ENCODE measurements around the gene EPB41L2.
"Not testable (repeated sequence)": the region's sequence is repeated elsewhere in the genome, so short reads cannot be mapped to it uniquely, and the experiment has no call there.

Gene EPB41L2

DNA sequence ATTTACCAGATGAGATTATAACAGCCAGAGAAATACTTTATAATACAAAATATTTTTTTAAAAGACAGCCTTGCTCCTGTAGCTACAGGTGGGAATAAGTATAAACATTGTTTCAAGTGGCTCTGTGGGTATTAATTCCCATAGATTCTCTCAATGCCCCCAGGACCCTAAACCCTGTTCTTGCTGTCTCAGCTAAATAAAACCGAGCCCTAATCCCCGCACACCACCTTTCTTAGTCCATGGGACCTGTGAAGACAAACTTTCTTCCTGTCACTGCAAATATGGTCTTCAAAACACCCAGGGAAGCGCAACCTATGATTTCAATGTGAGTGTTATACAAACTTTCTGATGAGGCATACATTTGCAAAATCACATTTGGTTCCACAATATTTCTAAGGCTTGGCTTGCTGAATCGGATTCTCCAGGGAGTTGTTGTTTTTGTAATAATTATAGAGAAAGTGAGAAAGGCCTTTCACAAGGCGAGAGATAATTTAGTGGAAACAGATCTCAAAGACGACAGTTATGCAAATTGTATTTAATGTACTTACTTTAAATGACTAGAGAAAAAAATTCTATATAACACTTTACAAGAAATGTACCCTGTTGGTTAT, 224.7 kb downstream of the EPB41L2 start:
- DNase-seq (ENCODE audit: low read depth), result no peak

DNA sequence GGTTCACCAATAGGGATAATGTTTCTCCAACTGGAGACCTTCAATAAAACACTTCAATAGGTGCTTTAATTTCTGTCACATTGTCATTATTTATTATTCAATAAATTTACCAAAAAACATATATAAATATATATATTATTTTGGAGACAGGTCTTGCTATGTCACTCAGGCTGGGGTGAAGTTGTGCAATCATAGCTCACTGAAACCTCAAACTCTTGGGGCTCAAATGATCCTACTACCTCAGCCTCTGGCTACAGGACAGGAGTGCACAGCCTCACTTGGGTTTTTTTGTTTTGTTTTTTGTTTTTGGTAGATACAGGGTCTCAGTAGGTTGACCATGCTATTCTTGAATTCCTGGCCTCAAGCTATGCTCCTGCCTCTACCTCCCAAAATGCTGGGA, 226.0 kb downstream of the EPB41L2 start:
- no peak for DNase-seq (ENCODE audit: low read depth)

DNA sequence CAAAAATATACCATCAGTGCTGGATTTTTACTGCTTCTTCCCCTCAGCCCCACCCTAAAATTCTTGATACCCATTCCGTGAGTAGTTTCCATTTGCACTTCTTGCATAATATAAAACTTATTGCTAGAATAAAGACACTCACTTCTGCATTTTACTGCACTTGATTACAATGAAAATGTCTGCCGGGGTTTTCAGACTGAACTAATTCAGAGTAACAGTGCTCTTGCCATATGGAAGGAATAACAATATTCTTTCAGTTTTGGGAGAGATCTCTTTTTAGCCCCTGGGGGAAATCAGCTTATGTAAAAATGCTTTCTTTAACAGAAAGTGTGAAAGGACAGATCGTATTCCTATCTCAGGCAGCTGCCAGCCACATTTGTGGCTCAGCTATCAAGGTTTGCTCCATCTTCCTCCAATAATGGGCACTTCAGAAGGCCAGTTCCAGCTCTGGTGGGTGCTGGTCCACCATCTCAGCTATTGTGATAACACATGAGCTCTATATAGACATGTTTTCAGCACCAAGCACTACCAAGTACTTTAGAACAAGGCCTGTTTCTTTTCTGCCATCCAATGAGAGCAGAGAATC, 226.9 kb downstream of the EPB41L2 start:
- DNase-seq (ENCODE audit: low read depth), result no peak

DNA sequence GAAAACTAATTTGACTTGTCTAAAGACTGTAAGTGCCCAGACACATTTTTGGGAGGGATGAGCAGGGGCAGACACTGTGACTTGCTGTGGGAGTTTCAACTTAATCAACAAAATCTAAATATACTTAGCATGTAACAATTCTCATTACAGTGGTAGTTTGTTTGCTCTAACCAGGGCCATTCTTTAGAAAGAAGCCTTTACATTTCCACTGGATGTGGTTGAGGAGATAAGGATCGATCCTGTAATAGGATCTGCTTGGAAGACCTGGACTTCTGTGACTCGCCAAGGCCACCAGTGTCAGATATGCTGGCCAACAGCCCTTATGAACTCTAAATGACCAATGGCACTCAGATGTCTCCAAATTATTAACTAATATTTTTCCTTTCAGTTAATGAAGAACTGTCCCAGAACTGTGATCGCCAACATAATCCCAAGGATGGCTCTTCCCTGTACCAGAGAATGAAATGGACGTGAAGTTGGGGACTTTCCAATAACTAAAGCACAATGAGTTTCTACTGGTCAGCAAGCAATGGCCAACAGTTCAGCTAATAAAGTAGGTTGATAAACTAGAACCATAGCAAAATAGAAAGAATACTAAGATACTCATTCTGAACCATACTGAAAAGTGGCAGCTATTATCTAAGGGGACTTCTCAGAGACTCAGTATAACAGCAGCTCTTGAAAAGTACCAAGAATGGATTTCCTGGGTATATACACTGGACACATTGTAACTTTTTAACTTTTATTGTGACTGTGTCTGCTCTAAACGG, 228.4 kb downstream of the EPB41L2 start:
- DNase-seq (ENCODE audit: low read depth), result no peak

DNA sequence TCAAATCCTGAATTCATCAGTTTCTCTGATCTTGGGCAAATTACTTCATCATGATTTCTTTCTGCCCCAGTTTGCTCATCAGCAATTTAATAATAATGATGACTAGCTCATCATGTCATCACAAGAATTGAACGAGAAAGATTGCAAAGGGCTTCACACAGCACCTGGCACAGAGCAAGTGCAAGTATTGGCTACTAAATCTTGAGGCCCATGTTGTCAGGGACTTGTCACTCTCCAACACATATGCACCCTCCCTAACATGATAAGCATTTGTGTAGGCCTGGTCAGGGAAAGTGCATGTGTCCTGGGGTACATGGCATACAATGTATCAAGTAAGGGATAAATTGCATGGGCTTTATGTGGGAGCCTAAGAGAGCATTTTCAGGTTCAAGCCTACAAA, 229.5 kb downstream of the EPB41L2 start:
- DNase-seq (ENCODE audit: low read depth), result no peak

DNA sequence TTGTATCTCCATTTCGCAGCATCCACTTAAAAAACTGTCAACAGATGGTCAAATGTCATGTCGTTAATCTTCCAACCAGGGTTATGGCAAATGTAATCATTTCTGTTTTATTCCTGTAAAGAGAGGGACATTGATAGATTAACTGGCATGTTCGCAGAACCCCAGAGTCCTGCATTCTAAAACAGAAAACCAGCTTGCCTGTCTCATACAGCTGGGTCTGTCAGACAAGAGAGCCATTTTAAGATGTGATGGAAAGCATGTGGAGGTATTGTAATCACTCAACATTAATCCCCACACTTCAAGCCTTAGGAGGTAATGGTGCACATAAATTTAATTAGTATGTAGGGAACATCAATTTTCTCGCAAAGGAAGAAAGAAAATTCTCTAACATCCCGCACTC, 231.4 kb downstream of the EPB41L2 start:
- no peak for DNase-seq (ENCODE audit: low read depth)

DNA sequence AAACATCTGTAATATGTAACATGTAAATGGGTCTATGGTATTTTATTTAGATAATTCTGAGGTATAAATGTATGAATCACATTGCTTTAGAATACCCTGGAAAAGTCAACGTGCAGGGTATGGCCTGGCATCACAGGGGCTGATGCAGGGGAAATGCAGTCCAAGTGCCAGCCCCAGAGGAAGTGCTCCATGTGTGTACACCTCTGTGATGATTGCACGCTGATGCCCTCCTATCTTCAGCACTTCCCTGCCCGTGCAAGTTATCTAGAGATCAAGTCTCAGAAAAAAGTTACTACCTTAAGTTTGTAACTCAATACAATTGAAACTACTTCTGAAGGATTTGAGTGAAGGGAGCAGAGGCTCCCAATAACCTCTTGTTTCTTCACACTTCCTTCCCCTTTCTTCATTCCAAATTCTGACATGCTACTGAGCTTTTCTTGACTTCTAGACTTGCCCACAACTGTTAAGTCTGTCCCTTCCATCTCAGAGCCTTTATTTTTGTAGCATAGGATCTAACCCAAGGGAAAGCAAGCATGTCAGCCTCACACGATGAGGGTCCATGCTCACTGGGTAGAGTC, 233.6 kb downstream of the EPB41L2 start:
- DNase-seq (ENCODE audit: low read depth), result no peak

DNA sequence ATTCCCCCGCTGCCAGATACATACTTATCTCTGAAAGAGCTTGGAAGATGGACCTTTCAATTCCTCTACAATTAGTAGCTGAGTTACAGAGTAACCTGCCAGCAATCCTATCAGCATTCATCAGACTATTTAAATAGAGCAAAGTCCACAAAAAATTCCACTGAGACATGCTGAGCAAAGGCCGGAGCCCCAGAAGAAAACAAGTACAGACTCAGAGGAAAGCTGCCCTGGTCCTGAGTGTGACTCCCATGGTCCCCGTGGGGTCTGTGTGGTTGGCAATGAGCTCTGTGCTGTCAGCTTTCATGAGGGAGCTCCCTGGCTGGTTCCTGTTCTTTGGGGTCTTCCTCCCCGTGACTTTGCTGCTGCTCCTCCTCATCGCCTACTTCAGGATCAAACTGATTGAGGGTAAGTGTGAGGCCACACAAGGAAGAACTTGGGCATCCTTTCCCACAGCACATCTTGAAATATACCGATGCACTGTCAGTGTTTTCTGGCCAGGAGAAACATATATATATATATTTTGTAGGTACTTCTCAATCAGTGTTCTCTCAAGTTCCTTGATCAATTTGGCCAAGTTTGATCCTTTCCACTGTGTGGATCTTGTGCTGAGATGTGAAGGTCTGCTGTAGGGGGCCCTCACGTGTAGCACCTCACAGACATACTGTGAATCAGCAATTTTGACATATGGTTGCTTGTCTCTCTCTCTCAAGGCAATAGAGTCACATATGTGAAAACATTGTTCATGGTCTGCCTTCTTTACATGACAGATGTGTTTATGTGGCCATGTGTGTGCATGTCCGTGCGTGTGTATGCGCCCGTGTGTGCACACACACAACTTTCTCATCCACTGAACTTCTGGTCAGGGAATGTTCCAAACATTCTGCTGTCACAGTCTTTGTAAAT, 235.5 kb downstream of the EPB41L2 start, which contains the start of gene SMLR1:
Gene SMLR1, plus strand, starts transcription at position 160 of the 903 bp plus-strand sequence. Its CDS starts 8 bp downstream, at position 168.
- DNase-seq (ENCODE audit: low read depth), result no peak

DNA sequence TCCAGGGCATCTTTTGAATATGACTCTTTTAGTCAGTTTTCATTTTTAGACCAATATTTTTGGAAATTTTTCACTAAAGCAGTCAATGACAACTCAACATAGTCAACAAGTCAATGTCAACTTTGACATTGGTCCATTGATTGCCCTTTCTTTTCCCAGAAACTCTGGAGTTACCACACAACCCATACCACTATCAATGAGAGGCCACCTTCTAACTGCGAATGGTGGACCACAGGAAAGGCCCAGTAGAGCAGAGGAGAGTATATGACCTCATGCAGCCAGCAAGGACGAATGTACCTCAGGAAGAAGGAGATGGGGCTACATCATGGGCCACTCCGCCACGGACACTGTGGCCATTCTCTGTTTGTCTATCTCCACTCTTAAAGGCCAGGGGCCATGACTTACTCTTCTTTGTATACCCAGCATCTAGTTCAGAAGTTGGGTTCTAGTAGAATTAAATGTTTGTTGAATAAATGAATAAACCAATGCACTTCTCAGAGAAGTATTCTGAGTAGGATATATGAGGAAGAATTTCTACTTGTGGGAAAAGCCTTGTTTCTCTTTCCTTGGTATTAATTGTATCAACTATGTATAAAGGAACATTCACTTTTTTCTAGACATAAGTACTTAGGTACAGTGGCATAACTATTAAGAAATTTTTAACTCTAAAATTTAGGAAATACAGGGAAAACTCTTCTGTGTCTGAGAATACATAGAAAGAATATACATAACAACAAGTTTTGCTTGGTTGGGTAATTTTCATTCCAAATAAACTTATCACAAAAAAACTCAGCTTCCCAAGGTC, 236.4 kb downstream of the EPB41L2 start:
- DNase-seq (ENCODE audit: low read depth), result no peak

DNA sequence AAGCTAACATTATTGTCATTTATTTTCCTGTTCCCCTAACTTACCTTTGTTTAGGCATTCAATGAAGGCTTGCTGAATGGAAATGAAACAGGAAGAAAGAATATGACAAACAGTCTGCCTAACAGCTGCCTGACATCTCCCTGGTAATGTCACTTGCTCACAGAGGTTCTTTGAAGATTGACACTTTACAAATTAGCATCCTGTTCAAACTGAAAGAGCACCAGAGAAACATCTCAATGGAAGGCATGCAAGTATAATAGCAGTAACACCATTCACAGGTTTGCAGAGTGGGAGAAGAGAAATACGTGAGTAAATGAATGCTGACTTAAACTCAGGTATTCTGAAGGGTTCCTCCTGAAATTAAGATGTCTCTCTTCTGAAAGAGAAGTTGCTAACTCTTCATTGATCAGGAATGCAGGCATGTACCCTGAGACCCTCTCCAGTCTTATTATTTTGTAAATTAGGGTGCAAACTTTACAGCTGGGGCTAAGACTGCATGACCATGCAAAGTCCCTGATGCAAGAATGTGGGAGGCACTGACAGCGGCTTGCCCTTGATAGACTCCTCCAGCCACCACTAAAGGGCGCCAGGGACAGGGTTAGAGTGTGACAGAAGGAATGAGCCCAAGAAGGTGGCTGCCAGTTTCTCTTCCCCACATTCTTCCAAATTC, 237.1 kb downstream of the EPB41L2 start:
- no peak for DNase-seq (ENCODE audit: low read depth)

DNA sequence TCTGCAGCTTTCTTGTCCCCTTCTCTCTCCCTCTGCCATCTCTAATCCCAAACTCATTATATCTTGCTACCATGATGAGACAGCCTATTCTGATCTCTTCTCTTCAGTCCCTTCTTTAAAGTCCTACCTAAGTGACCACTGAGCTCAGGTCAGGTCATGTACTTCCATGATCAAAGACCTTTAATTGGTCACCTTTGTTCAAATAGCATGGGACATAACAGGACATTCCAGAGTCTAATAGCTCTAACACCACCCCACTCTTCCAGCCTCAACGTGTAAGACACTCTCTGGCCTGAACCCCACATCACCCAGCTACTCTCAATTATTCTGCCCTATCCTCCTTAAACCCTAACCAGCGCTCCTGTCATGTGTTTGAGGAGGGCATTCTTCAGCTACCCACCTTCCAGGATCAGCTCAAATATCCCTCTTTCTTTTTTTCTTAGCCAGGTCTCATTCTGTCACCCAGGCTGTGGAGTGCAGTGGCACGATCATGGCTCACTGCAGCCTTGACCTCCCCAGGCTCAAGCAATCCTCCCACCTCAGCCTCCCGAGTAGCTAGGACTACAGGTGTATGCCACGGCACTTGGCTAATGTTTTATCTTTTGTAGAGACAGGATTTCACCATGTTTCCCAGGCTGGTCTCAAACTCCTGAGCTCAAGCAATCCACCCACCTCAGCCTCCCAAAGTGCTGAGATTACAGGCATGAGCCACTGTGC, 237.9 kb downstream of the EPB41L2 start:
- no peak for DNase-seq (ENCODE audit: low read depth)

DNA sequence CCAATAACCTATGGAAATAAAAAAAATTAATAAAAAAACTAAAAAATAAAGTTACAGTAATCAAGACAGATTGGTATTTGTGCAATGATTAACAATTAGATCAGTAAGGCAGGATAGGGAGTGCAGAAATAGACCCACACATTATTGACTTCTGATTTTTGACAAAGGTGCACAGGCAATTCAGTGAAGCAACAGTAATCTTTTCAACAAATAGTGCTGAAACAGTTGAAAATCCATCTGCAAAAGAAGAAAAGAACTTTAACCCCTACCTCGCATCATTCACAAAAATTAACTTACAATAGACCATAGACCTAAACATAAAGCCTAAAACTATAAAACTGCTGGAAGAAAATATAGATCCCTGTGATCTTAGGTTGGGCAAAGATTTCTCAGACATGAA, 240.3 kb downstream of the EPB41L2 start:
- no peak for DNase-seq (ENCODE audit: low read depth)

DNA sequence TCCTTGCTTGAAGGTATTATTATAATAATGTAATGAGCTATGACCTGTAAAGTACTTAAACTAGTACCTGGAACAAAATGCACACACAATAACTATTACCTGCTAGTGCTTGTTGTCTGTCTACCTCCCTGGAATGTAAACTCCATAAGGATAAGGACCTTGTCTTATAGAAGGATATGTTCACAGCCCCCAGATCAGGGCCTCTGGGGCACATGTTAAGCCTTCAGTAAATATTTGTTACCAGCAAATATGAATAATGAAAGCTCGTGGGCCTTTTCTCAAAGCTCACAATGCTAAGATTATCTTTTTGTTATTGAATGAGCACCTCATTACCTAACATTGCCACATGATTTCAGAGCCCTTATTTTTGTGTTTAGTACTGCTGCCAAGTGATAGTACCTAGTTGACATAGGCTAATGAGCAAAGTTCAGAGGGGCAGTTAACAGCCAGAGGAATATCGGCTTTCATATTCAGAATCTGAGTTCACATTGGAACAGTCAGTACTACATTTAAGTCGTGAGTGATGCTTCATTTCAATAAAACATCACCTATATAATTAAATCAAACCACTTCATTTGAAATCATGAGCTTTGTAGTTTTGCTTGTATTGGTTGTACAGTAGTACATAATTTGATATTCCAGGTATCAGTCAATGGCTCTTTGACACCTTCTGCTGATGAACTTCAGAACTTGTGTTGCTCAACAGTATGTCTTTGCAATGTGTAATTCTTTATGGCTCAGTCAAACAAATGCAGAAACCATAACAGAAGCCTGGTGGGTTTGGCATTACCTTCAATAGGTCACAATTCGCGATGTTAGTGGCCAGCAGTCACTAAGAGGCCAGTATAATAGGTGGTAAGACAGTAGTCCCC, 247.6 kb downstream of the EPB41L2 start:
- no peak for DNase-seq (ENCODE audit: low read depth)

DNA sequence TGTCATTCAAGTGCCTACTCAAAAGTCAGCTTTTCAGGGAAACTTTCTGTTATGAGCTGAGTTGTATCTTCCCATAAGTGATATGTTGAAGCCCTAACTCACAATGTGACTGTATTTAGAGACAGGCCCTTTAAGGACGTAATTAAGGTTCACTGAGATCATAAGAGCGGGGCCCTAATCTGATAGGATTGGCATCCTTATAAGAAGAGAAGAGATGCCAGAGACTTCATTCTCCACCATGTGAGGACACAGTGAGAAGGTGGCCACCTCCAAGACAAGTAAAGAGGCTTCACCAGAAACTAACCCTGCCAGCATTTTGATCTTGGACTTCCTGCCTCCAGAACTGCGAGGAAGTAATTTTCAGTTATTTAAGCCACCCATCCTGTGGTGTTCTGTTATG, 248.5 kb downstream of the EPB41L2 start:
- no peak for DNase-seq (ENCODE audit: low read depth)

DNA sequence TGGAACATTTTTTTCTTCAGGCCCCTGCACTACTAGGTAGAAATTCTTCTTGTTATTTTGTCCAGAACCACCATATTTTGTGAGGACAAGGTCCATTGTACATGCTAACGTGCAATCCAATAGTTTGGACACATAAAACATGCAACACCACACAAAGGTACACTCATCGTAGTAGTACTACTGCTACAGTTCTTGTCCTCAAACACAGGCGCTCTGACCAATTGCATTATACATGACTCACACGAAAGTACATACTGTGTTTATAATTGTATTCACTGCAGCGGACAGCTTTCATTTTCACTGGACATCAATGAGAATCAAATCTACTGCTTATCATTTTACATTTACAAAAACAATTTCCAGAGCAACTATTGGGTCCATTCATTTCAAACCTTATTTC, 251.1 kb downstream of the EPB41L2 start:
- no peak for DNase-seq (ENCODE audit: low read depth)

DNA sequence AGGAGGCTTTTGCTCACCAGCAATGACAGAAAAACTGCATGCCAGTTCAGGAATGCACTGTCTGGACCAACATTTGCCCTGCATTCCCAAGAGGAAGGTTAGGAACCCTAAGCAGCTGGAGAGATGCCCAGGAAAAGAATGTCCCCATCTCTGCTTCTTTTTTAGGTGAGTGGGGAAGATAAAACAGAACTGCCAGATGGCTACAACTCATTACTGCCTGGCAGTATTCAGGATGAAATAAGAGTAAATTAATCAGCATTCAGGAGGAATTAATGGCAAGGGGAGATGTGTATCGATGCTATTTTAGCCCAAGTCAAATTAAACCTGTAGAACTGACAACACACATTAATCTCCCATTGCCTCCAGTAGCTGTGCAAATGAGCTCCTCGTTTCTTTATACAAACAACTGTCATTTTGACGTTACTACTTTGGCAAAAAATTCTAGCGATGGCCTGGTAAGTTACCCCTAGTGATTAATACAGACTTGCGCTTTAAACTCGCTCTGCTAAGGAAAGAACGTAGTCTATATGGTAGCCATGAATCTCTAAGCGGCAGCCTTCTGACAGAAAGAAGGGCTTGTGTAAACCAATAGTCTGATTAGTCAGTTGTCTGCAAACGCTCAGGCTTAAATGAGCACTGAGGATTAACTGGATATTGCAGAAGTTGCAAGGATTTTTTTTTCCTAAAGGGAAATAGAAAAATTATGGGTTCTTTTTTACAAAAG, 252.6 kb downstream of the EPB41L2 start:
- DNase-seq (ENCODE audit: low read depth), result peak; percentile 11

DNA sequence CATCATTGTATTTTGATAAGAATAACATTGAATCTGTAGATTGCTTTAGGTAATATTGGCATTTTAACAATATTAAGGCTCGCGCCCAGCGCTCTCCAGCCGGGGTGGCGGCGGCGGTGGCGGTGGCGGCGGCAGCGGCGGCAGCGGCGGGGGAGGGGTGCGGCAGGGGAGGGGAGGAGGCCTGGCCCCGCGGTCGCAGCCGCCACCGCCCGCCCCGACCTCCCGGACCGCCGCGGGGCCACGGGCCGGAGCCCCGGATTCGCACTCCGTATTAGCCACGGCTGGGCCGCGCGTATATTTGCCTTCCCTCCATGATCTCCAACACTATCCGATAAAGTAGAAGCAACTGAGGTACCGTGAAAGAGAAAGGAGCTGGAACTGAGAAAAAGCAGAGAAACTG, 261.7 kb downstream of the EPB41L2 start:
- not testable (repeated sequence) for DNase-seq (ENCODE audit: low read depth)

DNA sequence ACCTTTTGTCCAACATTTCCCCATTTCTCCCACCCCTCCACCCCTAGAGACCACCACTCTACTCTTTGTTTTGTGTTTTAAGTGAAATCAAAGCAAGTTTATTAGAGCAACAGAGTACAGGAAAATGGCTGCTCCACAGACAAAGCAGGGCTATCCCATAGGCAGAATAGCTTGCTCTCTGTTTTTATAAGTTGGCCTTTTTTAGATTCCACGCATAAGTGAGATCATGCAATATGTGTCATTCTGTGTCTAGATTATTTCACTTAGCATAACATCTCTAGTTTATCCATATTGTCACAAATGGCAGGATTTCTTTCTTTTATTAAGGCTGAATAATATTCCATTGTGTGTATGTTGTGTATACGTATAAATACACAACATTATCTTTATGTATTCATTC, 266.0 kb downstream of the EPB41L2 start:
- no peak for DNase-seq (ENCODE audit: low read depth)

Data from fibroblast of gingiva (primary cell).